ENCODE results near the gene GADL1. TPM values are rescaled to one million over a fixed set of nuclear protein-coding genes. Genes with fewer than 3 reads are reported as not detected.

GADL1 gene
- polyA plus RNA-seq, 3 donors = not detected

- no peak for DNase-seq
- TF ChIP-seq CTCF (IDR thresholded peaks at IDR 0.05) = no peak
- no peak overlapping the region for H3K9ac ChIP-seq (ENCODE audit: insufficient read depth, low read length, poor library complexity, severe bottlenecking)
These were observed 80.7 kb downstream of the GADL1 start for GRCh38 chr3:30813734-30814133.

DNA sequence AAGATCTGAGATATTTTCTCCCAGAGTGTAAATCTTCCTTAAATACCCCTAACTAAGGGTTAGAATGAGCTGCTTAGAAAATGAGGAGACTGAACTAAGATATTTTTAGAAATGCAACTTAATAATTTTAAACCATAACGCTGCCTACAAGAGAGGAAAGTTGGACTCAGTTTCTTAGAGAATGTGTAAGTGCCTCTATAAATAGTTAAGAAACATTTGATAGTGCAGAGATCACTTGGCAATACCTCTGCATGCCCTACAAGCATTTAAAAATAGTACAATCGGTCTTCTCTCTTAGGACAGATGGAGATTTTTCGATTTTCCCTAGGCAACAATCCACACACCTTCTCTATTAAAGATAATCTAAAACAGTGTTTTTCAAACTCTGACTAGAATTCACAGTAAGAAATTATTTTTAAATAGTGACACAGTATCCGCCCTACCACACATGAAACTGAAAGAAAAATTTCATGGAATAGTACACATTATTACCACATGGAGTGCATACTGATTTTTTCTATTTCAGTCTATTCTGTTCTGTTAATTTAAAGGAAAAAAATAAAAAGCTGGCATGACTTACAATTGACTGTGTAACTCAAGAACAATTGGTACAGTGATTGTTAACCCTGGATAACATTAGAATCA lies 83.2 kb downstream of the GADL1 start:
- Histone ChIP-seq H3K4me1 (ENCODE audit: control insufficient read depth in 1 of 2, insufficient read depth in 2 of 2, low read length in 2 of 2) (no peaks in the 10 kb centered on the region), H3K4me3 (replicated peaks in 1 of 3; ENCODE audit: low read depth in 2 of 3, low read length in 3 of 3) (no peak overlapping the region), H3K9me3 (replicated peaks in 1 of 2; ENCODE audit: control insufficient read depth in 1 of 2, insufficient read depth in 1 of 2, low read length in 2 of 2) (no peaks in the 10 kb centered on the region), H3K36me3 (replicated peaks in 1 of 2; ENCODE audit: control insufficient read depth in 1 of 2, insufficient read depth in 2 of 2, low read length in 2 of 2) (no peaks in the 10 kb centered on the region), H4K20me1 (ENCODE audit: insufficient read depth, low read length) (no peaks in the 10 kb centered on the region), H3K79me2 (ENCODE audit: insufficient read depth, low read length) (no peaks in the 10 kb centered on the region), H2AFZ (ENCODE audit: insufficient read depth, low read depth, low read length, poor library complexity, severe bottlenecking) (no peak overlapping the region), H3K4me2 (replicated peaks; ENCODE audit: extremely low read depth, low read length, poor library complexity, severe bottlenecking) (no peak overlapping the region), H3K27ac (ENCODE audit: low read depth in 1 of 2, low read length in 2 of 2) (no peak overlapping the region), H3K27me3 (ENCODE audit: control insufficient read depth in 2 of 2, insufficient read depth in 2 of 2, low read length in 2 of 2) (no peaks in the 10 kb centered on the region), H3K9ac (ENCODE audit: insufficient read depth, low read length, poor library complexity, severe bottlenecking) (no peak overlapping the region)
- H3K4me1 Mint-ChIP-seq = no peaks in the 10 kb centered on the region
- no peaks in the 10 kb centered on the region for H3K36me3 Mint-ChIP-seq
- no peak for TF ChIP-seq CTCF (IDR thresholded peaks at IDR 0.05)
- H3K4me3 Mint-ChIP-seq = no peak overlapping the region
- H3K27me3 Mint-ChIP-seq (ENCODE audit: low read depth in 3 of 3) = no peaks in the 10 kb centered on the region
- no peak overlapping the region for H3K27ac Mint-ChIP-seq
- 100% methylated on average over 1 of the region's 4 CpGs for WGBS (ENCODE audit: insufficient coverage)
- intact Hi-C loops (cut with micrococcal nuclease) = no loop called here
- no peak for DNase-seq
- H3K9me3 Mint-ChIP-seq = peaks cover 0 to 4% (median 0%) of the 10 kb centered on the region in 7 donors

More at GRCh38 chr3:30813734-30814133, 80.7 kb downstream of the GADL1 start:
- intact Hi-C loops (cut with micrococcal nuclease) = no loop called here
- Histone ChIP-seq H3K79me2 (ENCODE audit: insufficient read depth, low read length) (no peaks in the 10 kb centered on the region), H3K36me3 (replicated peaks in 1 of 2; ENCODE audit: control insufficient read depth in 1 of 2, insufficient read depth in 2 of 2, low read length in 2 of 2) (no peaks in the 10 kb centered on the region), H4K20me1 (ENCODE audit: insufficient read depth, low read length) (no peaks in the 10 kb centered on the region), H2AFZ (ENCODE audit: insufficient read depth, low read depth, low read length, poor library complexity, severe bottlenecking) (no peak overlapping the region), H3K27me3 (ENCODE audit: control insufficient read depth in 2 of 2, insufficient read depth in 2 of 2, low read length in 2 of 2) (no peaks in the 10 kb centered on the region), H3K4me3 (replicated peaks in 1 of 3; ENCODE audit: low read depth in 2 of 3, low read length in 3 of 3) (no peak overlapping the region), H3K4me1 (ENCODE audit: control insufficient read depth in 1 of 2, insufficient read depth in 2 of 2, low read length in 2 of 2) (no peaks in the 10 kb centered on the region), H3K9me3 (replicated peaks in 1 of 2; ENCODE audit: control insufficient read depth in 1 of 2, insufficient read depth in 1 of 2, low read length in 2 of 2) (no peaks in the 10 kb centered on the region), H3K4me2 (replicated peaks; ENCODE audit: extremely low read depth, low read length, poor library complexity, severe bottlenecking) (no peak overlapping the region), H3K27ac (ENCODE audit: low read depth in 1 of 2, low read length in 2 of 2) (no peak overlapping the region)
- H3K27me3 Mint-ChIP-seq (ENCODE audit: low read depth in 3 of 3) = no peaks in the 10 kb centered on the region
- H3K4me1 Mint-ChIP-seq = no peaks in the 10 kb centered on the region
- no peak overlapping the region for H3K4me3 Mint-ChIP-seq
- WGBS (ENCODE audit: insufficient coverage) = 100% methylated on average over 2 of the region's 4 CpGs
- no peaks in the 10 kb centered on the region for H3K36me3 Mint-ChIP-seq
- peaks cover 0 to 3% (median 0%) of the 10 kb centered on the region in 7 donors for H3K9me3 Mint-ChIP-seq
- H3K27ac Mint-ChIP-seq = no peak overlapping the region

Measured in CD14-positive monocyte (primary cell).